ENCODE data around the gene EPS15. TPM values are rescaled to one million over a fixed set of nuclear protein-coding genes. Genes with fewer than 3 reads are reported as not detected.

EPS15 gene
- total and polyA plus RNA-seq, 7 donors, result 16.4 to 131 (median 72.4) TPM

GRCh38 chr1:51320967-51321923 is 197.8 kb downstream of the EPS15 start:
- intact Hi-C loops (cut with DNase I), result no loop called here
- no peak overlapping the region for H3K4me3 ChIP-seq
- H3K36me3 ChIP-seq, result no peaks in the 10 kb centered on the region
- H3K4me1 ChIP-seq, result no peaks in the 10 kb centered on the region
- no peaks in the 10 kb centered on the region for H3K27me3 ChIP-seq
- no peak for DNase-seq
- WGBS, 2 donors, result 51 to 82% methylated on average over 11 of the region's 11 CpGs
- TF ChIP-seq, protein P1, sequence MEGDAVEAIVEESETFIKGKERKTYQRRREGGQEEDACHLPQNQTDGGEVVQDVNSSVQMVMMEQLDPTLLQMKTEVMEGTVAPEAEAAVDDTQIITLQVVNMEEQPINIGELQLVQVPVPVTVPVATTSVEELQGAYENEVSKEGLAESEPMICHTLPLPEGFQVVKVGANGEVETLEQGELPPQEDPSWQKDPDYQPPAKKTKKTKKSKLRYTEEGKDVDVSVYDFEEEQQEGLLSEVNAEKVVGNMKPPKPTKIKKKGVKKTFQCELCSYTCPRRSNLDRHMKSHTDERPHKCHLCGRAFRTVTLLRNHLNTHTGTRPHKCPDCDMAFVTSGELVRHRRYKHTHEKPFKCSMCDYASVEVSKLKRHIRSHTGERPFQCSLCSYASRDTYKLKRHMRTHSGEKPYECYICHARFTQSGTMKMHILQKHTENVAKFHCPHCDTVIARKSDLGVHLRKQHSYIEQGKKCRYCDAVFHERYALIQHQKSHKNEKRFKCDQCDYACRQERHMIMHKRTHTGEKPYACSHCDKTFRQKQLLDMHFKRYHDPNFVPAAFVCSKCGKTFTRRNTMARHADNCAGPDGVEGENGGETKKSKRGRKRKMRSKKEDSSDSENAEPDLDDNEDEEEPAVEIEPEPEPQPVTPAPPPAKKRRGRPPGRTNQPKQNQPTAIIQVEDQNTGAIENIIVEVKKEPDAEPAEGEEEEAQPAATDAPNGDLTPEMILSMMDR (IDR thresholded peaks at IDR 0.05), result no peak
- TF ChIP-seq EP300 (IDR thresholded peaks at IDR 0.05), result no peak
- no peak for TF ChIP-seq POLR2A (IDR thresholded peaks at IDR 0.05)
- TF ChIP-seq POLR2AphosphoS5 (IDR thresholded peaks at IDR 0.05), result no peak
- no peaks in the 10 kb centered on the region for H3K9me3 ChIP-seq
- no peak overlapping the region for H3K27ac ChIP-seq

DNA sequence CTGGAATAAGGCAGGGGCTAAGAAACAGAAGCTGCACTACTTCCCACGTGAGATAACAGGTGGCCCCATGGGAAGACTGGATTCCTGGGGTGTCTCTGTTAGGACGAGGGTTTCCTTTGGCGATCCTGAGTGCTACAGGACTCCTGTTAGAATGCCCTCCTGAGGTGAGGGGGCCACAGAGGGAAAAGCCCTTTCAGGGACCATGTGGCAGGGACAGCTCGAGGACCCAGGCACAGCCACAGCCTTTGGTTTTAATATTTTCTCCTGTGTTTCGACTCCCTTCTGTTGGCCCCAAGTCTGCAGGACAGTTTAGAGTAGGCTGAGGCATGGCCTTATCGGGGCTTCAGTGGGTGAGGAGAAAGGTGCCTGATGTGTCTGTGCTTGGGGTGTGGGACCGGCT is 201.3 kb downstream of the EPS15 start:
- H3K36me3 ChIP-seq, result no peaks in the 10 kb centered on the region
- no peaks in the 10 kb centered on the region for H3K27me3 ChIP-seq

GRCh38 chr1:51316846-51317120 is 202.3 kb downstream of the EPS15 start:
- peaks cover 0 to 7% (median 0%) of the 10 kb centered on the region in 4 donors for H3K4me1 ChIP-seq
- intact Hi-C loops (cut with DNase I), result no loop called here
- WGBS, 2 donors, result 40 to 63% methylated on average over 4 of the region's 4 CpGs
- TF ChIP-seq POLR2AphosphoS5 (IDR thresholded peaks at IDR 0.05), result no peak
- TF ChIP-seq, protein P1 (IDR thresholded peaks at IDR 0.05), result no peak
- no peak for TF ChIP-seq POLR2A (IDR thresholded peaks at IDR 0.05)
- no peak for TF ChIP-seq EP300 (IDR thresholded peaks at IDR 0.05)
- no peaks in the 10 kb centered on the region for H3K9me3 ChIP-seq
- H3K4me3 ChIP-seq, result no peak overlapping the region
- DNase-seq, result no peak
- H3K27me3 ChIP-seq, result no peaks in the 10 kb centered on the region
- no peaks in the 10 kb centered on the region for H3K36me3 ChIP-seq
- no peak overlapping the region for H3K27ac ChIP-seq

More for the DNA sequence above, 201.3 kb downstream of the EPS15 start:
- 93 to 98% methylated on average over 7 of the region's 7 CpGs for WGBS, 2 donors
- no peak overlapping the region for H3K4me3 ChIP-seq
- TF ChIP-seq, protein P1 (IDR thresholded peaks at IDR 0.05), result no peak
- TF ChIP-seq POLR2AphosphoS5 (IDR thresholded peaks at IDR 0.05) (no peak), EP300 (IDR thresholded peaks at IDR 0.05) (no peak), POLR2A (IDR thresholded peaks at IDR 0.05) (no peak)
- no peak for DNase-seq
- no peak overlapping the region for H3K27ac ChIP-seq
- H3K4me1 ChIP-seq, result peaks cover 0 to 7% (median 0%) of the 10 kb centered on the region in 4 donors
- no peaks in the 10 kb centered on the region for H3K9me3 ChIP-seq
- intact Hi-C loops (cut with DNase I), result no loop called here

DNA sequence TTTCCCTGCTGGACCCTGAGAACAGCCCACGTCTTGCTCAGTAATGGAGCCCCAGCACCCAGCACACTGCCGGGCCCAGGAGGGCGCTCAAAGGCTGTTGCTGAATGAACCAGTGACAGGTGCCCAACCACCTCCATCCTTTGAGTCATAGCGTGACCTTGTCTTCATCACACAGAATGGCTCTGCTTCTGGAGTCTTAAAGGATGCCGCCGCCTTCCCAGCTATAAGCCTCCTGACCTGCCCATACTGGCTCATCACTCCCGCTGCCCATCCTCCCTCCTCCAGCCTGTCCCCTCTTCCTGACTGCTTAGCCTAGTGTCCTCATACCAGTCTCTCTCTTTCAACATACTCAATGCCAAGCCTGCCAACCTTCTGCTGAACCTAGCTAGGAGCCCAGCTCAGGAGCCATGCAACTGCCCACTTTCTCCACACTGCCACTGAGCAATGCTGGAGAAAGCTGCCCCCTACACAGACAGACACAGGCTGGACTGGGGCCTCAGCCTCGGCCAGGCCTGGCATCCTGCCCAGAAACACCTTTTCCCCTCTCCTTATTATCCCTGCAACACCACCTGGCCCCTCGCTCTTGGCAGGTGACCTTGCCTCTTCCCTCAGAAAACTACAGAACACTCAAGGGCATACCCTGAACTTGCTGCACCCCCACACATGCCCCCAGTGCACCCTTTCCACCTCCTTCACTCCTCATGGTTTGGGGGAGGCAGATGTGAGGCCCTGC is 202.8 kb downstream of the EPS15 start:
- H3K4me1 ChIP-seq, result peaks cover 0 to 7% (median 0%) of the 10 kb centered on the region in 4 donors
- TF ChIP-seq EP300 (IDR thresholded peaks at IDR 0.05), result no peak
- no peak for TF ChIP-seq POLR2AphosphoS5 (IDR thresholded peaks at IDR 0.05)
- TF ChIP-seq, protein P1 (IDR thresholded peaks at IDR 0.05), result no peak
- TF ChIP-seq POLR2A (IDR thresholded peaks at IDR 0.05), result no peak
- H3K27ac ChIP-seq, result no peak overlapping the region
- no peak overlapping the region for H3K4me3 ChIP-seq
- no peaks in the 10 kb centered on the region for H3K36me3 ChIP-seq
- 81 to 87% methylated on average over 9 of the region's 9 CpGs for WGBS, 2 donors
- intact Hi-C loops (cut with DNase I), result no loop called here
- no peak for DNase-seq
- H3K27me3 ChIP-seq, result no peaks in the 10 kb centered on the region
- no peaks in the 10 kb centered on the region for H3K9me3 ChIP-seq
